ENCODE results near the gene CCDC127. TPM values are rescaled to one million over a fixed set of nuclear protein-coding genes. Genes with fewer than 3 reads are reported as not detected.

CCDC127 gene
- total and polyA plus RNA-seq, 2 of the 4 experiments (the other 2 are of a cell fraction) = 3.2 to 3.9 TPM

GRCh38 chr5:206406-206805 lies 11.5 kb downstream of the CCDC127 start:
- BruUV-seq (replicated peaks) = no TSS peak
- Histone ChIP-seq H2AK9ac (replicated peaks; ENCODE audit: low read depth, low read length, poor library complexity) (no peak overlapping the region), H3K4ac (ENCODE audit: low read depth, low read length) (no peak overlapping the region), H2BK15ac (ENCODE audit: low read depth, low read length) (no peak overlapping the region), H2AK5ac (ENCODE audit: low read depth, low read length) (no peak overlapping the region), H3K4me2 (ENCODE audit: low read depth, low read length) (no peak overlapping the region), H3K23ac (ENCODE audit: low read depth, low read length) (no peak overlapping the region), H3K27ac (ENCODE audit: insufficient read depth, low read length) (no peak overlapping the region), H3K56ac (ENCODE audit: extremely low read depth, insufficient read depth, low read length) (no peak overlapping the region), H3K36me3 (ENCODE audit: control insufficient read depth, insufficient read depth, low read length) (peaks cover 16% of the 10 kb centered on the region), H4K20me1 (ENCODE audit: insufficient read depth, low read length) (peaks cover 38% of the 10 kb centered on the region), H3K9me1 (ENCODE audit: insufficient read depth, low read length) (peaks cover 6% of the 10 kb centered on the region; the same call in 1 of the 2 replicates), H4K8ac (ENCODE audit: low read depth in 2 of 2, low read length in 2 of 2) (no peak overlapping the region), H4K91ac (ENCODE audit: insufficient read depth, low read depth, low read length) (no peak overlapping the region), H2BK120ac (ENCODE audit: low read depth, low read length) (no peak overlapping the region), H3K27me3 (ENCODE audit: control insufficient read depth, insufficient read depth, low read length) (no peaks in the 10 kb centered on the region), H2AFZ (replicated peaks; ENCODE audit: low read length, poor library complexity) (no peak overlapping the region), H3K18ac (ENCODE audit: low read depth, low read length) (no peak overlapping the region), H3K79me1 (ENCODE audit: low read depth in 1 of 2, low read length in 2 of 2) (peaks cover 31 to 35% of the 10 kb centered on the region in 2 experiments), H3K4me3 (ENCODE audit: insufficient read depth, low read depth, low read length) (no peak overlapping the region), H2BK20ac (ENCODE audit: low read depth, low read length) (no peak overlapping the region), H4K5ac (ENCODE audit: low read depth, low read length) (no peak overlapping the region), H2BK5ac (ENCODE audit: low read depth, low read length, poor library complexity, severe bottlenecking) (no peak overlapping the region), H3K4me1 (ENCODE audit: control insufficient read depth, insufficient read depth, low read length) (0 out of 2 replicates have a peak, but pooled peaks cover 2% of the 10 kb centered on the region), H3K14ac (replicated peaks; ENCODE audit: low read depth, low read length) (no peak overlapping the region), H3K9ac (ENCODE audit: low read depth, low read length) (no peak overlapping the region), H3K9me3 (ENCODE audit: control insufficient read depth, insufficient read depth, low read length) (no peaks in the 10 kb centered on the region)
- ATAC-seq (ENCODE audit: low read depth) (peak; percentile 57), DNase-seq (peak; percentile 45)
- TF ChIP-seq, protein P1, sequence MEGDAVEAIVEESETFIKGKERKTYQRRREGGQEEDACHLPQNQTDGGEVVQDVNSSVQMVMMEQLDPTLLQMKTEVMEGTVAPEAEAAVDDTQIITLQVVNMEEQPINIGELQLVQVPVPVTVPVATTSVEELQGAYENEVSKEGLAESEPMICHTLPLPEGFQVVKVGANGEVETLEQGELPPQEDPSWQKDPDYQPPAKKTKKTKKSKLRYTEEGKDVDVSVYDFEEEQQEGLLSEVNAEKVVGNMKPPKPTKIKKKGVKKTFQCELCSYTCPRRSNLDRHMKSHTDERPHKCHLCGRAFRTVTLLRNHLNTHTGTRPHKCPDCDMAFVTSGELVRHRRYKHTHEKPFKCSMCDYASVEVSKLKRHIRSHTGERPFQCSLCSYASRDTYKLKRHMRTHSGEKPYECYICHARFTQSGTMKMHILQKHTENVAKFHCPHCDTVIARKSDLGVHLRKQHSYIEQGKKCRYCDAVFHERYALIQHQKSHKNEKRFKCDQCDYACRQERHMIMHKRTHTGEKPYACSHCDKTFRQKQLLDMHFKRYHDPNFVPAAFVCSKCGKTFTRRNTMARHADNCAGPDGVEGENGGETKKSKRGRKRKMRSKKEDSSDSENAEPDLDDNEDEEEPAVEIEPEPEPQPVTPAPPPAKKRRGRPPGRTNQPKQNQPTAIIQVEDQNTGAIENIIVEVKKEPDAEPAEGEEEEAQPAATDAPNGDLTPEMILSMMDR (conservative IDR thresholded peaks at IDR 0.05; ENCODE audit: low read depth, low read length) = no peak
- TF ChIP-seq MAFK (IDR thresholded peaks at IDR 0.05; ENCODE audit: low read depth, low read length) (no peak), CEBPB (IDR thresholded peaks at IDR 0.05; ENCODE audit: low read depth, low read length) (no peak), MXI1 (IDR thresholded peaks at IDR 0.05; ENCODE audit: borderline replicate concordance, low read depth, low read length) (no peak), RAD21 (IDR thresholded peaks at IDR 0.05; ENCODE audit: low read length) (no peak), RCOR1 (IDR thresholded peaks at IDR 0.05; ENCODE audit: insufficient replicate concordance, low read length) (no peak), MAZ (IDR thresholded peaks at IDR 0.05; ENCODE audit: borderline replicate concordance, low read depth, low read length) (no peak), ELK1 (IDR thresholded peaks at IDR 0.05; ENCODE audit: borderline replicate concordance, low read depth, low read length) (no peak), RFX5 (IDR thresholded peaks at IDR 0.05; ENCODE audit: low read depth, low read length) (no peak), NFE2L2 (IDR thresholded peaks at IDR 0.05; ENCODE audit: low read depth, low read length) (no peak)
- dilution Hi-C loops (cut with HindIII; ENCODE audit: low sequenced_read_pairs, unreplicated experiment) = no loop called here
- WGBS, 2 experiments (ENCODE audit: extremely low coverage in 2 of 2, insufficient read length in 1 of 2) = 79% methylated on average over 8 of the region's 11 CpGs; no CpG with 5 or more reads in 1 of the 2 experiments
- ChIA-PET POLR2A (ENCODE audit: unreplicated experiment) (no interaction called here), CTCF (no interaction called here)
- in situ Hi-C loops (cut with MboI; ENCODE audit: low sequenced_read_pairs) = no loop called here
- intact Hi-C loops (cut with micrococcal nuclease) = no loop called here
